RWPE2 (cell line): Measurements from ENCODE around the gene DIP2C.

Source experiments
- ATAC-seq: fragments of 200-7000 bp; cut with Tn5 transposase; 3 replicates; pipeline ENCODE4 v1.9.1; 2021; ENCODE audit warnings: low read depth
- DNase-seq: peaks from one replicate; pipeline ENCODE4 v3.0.0-alpha.2; 2020; ENCODE audit warnings: low spot score
- H3K27ac ChIP-seq: fragments of 450-650 bp; 2 replicates; pipeline ENCODE4 v1.5.1; 2017; ENCODE audit warnings: mild to moderate bottlenecking; ENCODE audit not compliant: poor library complexity, severe bottlenecking
- H3K27me3 ChIP-seq: fragments of 250-450 bp; sonication (Bioruptor Pico); 2 replicates; pipeline ENCODE4 v1.5.1; 2021; ENCODE audit warnings: mild to moderate bottlenecking, moderate library complexity; ENCODE audit not compliant: insufficient read depth, poor library complexity, severe bottlenecking
- H3K36me3 ChIP-seq: fragments of 250-450 bp; sonication (Bioruptor Pico); 2 replicates; pipeline ENCODE4 v1.5.1; 2020; ENCODE audit warnings: low read depth, mild to moderate bottlenecking, moderate library complexity
- H3K4me1 ChIP-seq: fragments of 250-450 bp; sonication (Bioruptor Pico); 2 replicates; pipeline ENCODE4 v1.5.1; 2021; ENCODE audit warnings: mild to moderate bottlenecking, moderate library complexity; ENCODE audit not compliant: insufficient read depth, poor library complexity, severe bottlenecking
- H3K4me3 ChIP-seq: fragments of 250-450 bp; sonication (Bioruptor Pico); 2 replicates; pipeline ENCODE4 v1.5.1; 2021; ENCODE audit warnings: mild to moderate bottlenecking, moderate library complexity; ENCODE audit not compliant: severe bottlenecking
- H3K9me3 ChIP-seq: fragments of 250-450 bp; sonication (Bioruptor Pico); 2 replicates; pipeline ENCODE4 v1.5.1; 2021; ENCODE audit warnings: mild to moderate bottlenecking, moderate library complexity; ENCODE audit not compliant: severe bottlenecking
- TF ChIP-seq, protein P1 (sequence below): fragments of 450-650 bp; IDR thresholded peaks from one replicate; pipeline ENCODE4 v1.5.1; 2017; ENCODE audit warnings: mild to moderate bottlenecking, moderate library complexity; ENCODE audit not compliant: poor library complexity, severe bottlenecking

Gene DIP2C

DNA sequence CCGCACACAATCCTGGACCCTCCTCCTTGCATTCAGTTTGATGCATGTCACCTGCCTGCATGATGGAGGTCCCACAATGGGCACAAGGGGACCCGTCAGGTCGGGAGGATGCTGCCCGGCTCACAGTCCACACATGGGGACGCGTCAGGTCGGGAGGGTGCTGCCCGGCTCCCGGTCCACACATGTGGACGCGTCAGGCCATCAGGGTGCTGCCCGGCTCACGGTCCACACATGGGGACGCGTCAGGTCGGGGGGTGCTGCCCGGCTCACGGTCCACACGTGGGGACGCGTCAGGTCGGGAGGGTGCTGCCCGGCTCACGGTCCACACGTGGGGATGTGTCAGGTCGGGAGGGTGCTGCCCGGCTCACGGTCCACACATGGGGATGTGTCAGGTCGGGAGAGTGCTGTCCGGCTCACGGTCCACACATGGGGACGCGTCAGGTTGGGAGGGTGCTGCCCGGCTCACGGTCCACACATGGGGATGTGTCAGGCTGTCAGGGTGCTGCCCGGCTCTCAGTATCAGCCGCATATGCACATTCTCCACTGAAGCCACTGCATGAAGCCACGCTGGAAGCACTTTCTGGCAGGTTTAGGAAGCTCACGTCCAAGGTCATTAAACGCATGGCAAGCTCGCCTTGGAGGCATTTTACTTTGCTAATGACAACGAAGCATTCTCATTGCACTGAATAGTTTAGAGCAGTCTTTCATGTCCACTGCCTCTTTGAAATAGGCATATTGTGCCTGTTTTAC is 50.3 kb downstream of the DIP2C start:
- no peaks in the 10 kb centered on the region for H3K36me3 ChIP-seq
- no peaks in the 10 kb centered on the region for H3K4me1 ChIP-seq
- TF ChIP-seq, protein P1, sequence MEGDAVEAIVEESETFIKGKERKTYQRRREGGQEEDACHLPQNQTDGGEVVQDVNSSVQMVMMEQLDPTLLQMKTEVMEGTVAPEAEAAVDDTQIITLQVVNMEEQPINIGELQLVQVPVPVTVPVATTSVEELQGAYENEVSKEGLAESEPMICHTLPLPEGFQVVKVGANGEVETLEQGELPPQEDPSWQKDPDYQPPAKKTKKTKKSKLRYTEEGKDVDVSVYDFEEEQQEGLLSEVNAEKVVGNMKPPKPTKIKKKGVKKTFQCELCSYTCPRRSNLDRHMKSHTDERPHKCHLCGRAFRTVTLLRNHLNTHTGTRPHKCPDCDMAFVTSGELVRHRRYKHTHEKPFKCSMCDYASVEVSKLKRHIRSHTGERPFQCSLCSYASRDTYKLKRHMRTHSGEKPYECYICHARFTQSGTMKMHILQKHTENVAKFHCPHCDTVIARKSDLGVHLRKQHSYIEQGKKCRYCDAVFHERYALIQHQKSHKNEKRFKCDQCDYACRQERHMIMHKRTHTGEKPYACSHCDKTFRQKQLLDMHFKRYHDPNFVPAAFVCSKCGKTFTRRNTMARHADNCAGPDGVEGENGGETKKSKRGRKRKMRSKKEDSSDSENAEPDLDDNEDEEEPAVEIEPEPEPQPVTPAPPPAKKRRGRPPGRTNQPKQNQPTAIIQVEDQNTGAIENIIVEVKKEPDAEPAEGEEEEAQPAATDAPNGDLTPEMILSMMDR, result no peak
- H3K27me3 ChIP-seq, result no peaks in the 10 kb centered on the region
- no peak overlapping the region for H3K4me3 ChIP-seq
- DNase-seq, result no peak
- H3K9me3 ChIP-seq, result no peaks in the 10 kb centered on the region
- ATAC-seq, result no peak
- H3K27ac ChIP-seq, result no peak overlapping the region

DNA sequence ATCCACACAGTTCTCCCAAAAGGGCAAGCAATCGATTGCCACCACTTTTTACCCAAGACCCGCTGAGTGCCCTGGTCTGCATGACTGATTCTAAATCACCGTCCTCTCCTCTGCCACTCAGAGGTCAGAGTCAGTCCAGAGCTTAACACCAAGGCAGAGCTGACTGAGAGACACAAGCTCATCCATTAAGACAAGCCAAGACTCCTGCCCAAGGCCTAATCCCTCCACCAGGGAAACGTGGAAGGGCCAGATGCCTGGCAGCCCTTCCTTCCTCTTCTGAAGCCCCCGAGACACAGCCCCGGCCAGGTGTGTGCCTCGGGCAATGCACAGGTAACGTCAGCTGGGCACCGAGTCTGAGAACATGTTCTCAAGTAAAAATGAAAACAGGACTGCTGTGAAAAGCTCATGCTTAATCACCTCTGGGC is 51.7 kb downstream of the DIP2C start:
- no peak overlapping the region for H3K27ac ChIP-seq
- ATAC-seq, result no peak; the same call in 2 of the 3 replicates

DNA sequence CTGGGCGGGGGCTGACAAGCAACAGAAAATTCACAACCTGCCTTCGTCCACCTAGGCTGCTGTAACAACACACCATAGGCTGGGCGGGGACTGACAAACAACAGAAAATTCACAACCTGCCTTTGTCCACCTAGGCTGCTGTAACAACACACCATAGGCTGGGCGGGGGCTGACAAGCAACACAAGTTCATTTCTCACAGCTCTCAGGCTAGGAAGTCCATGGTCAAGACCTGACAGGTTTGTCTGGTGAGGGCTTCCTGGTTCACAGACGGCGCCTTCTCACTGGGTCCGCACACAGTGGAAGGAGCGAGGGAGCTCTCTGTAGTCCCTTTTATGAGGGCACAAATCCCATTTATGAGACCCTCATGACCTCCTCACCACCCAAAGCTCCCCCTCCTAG is 52.2 kb downstream of the DIP2C start:
- ATAC-seq, result 0 out of 3 replicates have a peak, but pooled peaks have one; percentile 42
- DNase-seq, result no peak
- Histone ChIP-seq H3K36me3 (no peaks in the 10 kb centered on the region), H3K4me3 (no peak overlapping the region), H3K9me3 (no peaks in the 10 kb centered on the region), H3K27ac (no peak overlapping the region), H3K4me1 (no peaks in the 10 kb centered on the region), H3K27me3 (no peaks in the 10 kb centered on the region)
- TF ChIP-seq, protein P1, result no peak

More for the DNA sequence above, 51.7 kb downstream of the DIP2C start:
- no peaks in the 10 kb centered on the region for H3K36me3 ChIP-seq
- DNase-seq, result no peak
- no peaks in the 10 kb centered on the region for H3K9me3 ChIP-seq
- no peaks in the 10 kb centered on the region for H3K4me1 ChIP-seq
- TF ChIP-seq, protein P1, result no peak
- H3K4me3 ChIP-seq, result no peak overlapping the region
- H3K27me3 ChIP-seq, result no peaks in the 10 kb centered on the region

DNA sequence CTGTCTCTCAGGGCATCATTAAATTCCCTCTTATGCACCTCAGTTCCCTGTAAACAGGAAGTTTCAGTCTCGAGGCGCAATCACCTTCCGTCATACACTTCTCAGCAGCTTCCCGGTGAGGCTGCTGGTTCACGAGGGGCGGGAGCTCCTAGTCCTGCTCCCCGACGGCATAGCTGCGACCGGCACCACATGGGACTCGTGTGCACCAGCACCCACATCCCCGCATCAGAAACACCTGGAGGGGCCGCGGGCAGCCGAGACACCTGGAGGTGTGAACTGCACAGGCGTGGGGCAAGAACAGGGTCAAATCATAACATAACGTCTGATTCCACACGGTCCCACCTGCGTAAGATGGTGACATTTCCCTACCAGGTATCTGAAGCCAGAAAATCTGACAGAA is 52.7 kb downstream of the DIP2C start:
- TF ChIP-seq, protein P1, result no peak
- Histone ChIP-seq H3K27ac (no peak overlapping the region), H3K9me3 (no peaks in the 10 kb centered on the region), H3K4me3 (no peak overlapping the region), H3K36me3 (no peaks in the 10 kb centered on the region), H3K4me1 (no peaks in the 10 kb centered on the region), H3K27me3 (no peaks in the 10 kb centered on the region)
- ATAC-seq (no peak), DNase-seq (no peak)
